HG03342 (cell line): ENCODE results near the gene CD7.
"Not testable (repeated sequence)": the region's sequence is repeated elsewhere in the genome, so short reads cannot be mapped to it uniquely, and the experiment has no call there.

Experiments
- ATAC-seq: cut with Tn5 transposase; IDR thresholded peaks from one replicate; pipeline ENCODE4 v1.9.1; 2021; ENCODE audit warnings: mild to moderate bottlenecking, moderate library complexity; ENCODE audit not compliant: unreplicated experiment

Gene CD7

GRCh38 chr17:82317394-82318168 lies at the start of gene CD7:
TSS of gene CD7 (minus strand) at chr17:82317608. CDS start at chr17:82317495, 113 bp downstream.
- no peak for ATAC-seq

GRCh38 chr17:82366749-82367148 lies 49.3 kb upstream of the CD7 start:
- ATAC-seq: no peak

GRCh38 chr17:82365606-82366295 lies 48.3 kb upstream of the CD7 start:
- ATAC-seq: no peak

GRCh38 chr17:82361885-82362633 lies 44.7 kb upstream of the CD7 start:
- no peak for ATAC-seq

- not testable (repeated sequence) for ATAC-seq
Observed at GRCh38 chr17:82359451-82360074, 42.2 kb upstream of the CD7 start.

GRCh38 chr17:82358465-82359350 lies 41.3 kb upstream of the CD7 start, which contains the start of gene TEX19:
TSS of gene TEX19 (plus strand) at chr17:82359247. CDS start at chr17:82362151, 2,904 bp downstream.
- ATAC-seq: no peak

- ATAC-seq: no peak
Observed at GRCh38 chr17:82357394-82357793, 40.0 kb upstream of the CD7 start.

- ATAC-seq: no peak
Observed at GRCh38 chr17:82356845-82357355, 39.5 kb upstream of the CD7 start.

GRCh38 chr17:82355770-82356427 lies 38.5 kb upstream of the CD7 start:
- no peak for ATAC-seq

GRCh38 chr17:82354804-82355308 lies 37.4 kb upstream of the CD7 start:
- ATAC-seq: no peak

GRCh38 chr17:82353484-82353883 lies 36.1 kb upstream of the CD7 start:
- ATAC-seq: no peak

- no peak for ATAC-seq
Observed at GRCh38 chr17:82351713-82352488, 34.5 kb upstream of the CD7 start.

GRCh38 chr17:82351254-82351712 lies 33.9 kb upstream of the CD7 start:
- ATAC-seq: no peak

- no peak for ATAC-seq
Observed at GRCh38 chr17:82350182-82351030, 33.0 kb upstream of the CD7 start.

- no peak for ATAC-seq
Observed at GRCh38 chr17:82349287-82349701, 31.9 kb upstream of the CD7 start.

GRCh38 chr17:82348866-82349265 lies 31.5 kb upstream of the CD7 start:
- ATAC-seq: no peak

- ATAC-seq: no peak
Observed at GRCh38 chr17:82348434-82348833, 31.0 kb upstream of the CD7 start.
